Measurements from ENCODE around the gene AMH. TPM values are rescaled to one million over a fixed set of nuclear protein-coding genes. Genes with fewer than 3 reads are reported as not detected.

The AMH gene
- total and polyA plus RNA-seq, 2 of the 13 experiments (the other 11 are each of a cell fraction or from before 2014, with no cell fraction given): 0.03 to 0.18 TPM

DNA sequence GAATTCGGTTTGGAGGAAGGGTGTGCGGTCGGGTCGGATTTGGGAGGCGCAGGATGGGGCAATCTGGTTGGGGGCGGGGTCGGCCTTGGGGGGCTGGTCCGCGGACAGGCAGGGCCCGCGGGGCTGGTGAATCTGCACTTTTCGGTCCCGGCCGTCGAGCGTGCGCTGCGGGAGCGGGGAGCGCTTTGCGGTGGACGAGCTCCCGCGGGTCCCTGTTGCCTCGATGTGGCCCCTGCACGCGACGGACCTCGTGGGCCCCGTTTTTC, 21.0 kb downstream of the AMH start (continued):
- TF ChIP-seq, protein P1, sequence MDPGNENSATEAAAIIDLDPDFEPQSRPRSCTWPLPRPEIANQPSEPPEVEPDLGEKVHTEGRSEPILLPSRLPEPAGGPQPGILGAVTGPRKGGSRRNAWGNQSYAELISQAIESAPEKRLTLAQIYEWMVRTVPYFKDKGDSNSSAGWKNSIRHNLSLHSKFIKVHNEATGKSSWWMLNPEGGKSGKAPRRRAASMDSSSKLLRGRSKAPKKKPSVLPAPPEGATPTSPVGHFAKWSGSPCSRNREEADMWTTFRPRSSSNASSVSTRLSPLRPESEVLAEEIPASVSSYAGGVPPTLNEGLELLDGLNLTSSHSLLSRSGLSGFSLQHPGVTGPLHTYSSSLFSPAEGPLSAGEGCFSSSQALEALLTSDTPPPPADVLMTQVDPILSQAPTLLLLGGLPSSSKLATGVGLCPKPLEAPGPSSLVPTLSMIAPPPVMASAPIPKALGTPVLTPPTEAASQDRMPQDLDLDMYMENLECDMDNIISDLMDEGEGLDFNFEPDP (CRISPR knock-in tag; conservative IDR thresholded peaks at IDR 0.05): no peak
- TF ChIP-seq KLF6 (CRISPR knock-in tag; IDR thresholded peaks at IDR 0.05): no peak
- peak; percentile 84 for TF ChIP-seq AGO2 (optimal IDR thresholded peaks at IDR 0.05; ENCODE audit: low read depth, low read length)
- no peak for TF ChIP-seq GTF2F1 (IDR thresholded peaks at IDR 0.05; ENCODE audit: low read length)
- TF ChIP-seq PAX8 (CRISPR knock-in tag; IDR thresholded peaks at IDR 0.05; ENCODE audit: borderline replicate concordance): no peak
- TF ChIP-seq GLMP (CRISPR knock-in tag; IDR thresholded peaks at IDR 0.05; ENCODE audit: borderline replicate concordance): no peak
- no peak for TF ChIP-seq MAFK (conservative IDR thresholded peaks at IDR 0.05 in 1 of 2, IDR thresholded peaks at IDR 0.05 in 1 of 2; ENCODE audit: low read length in 2 of 2)
- no peak for TF ChIP-seq NFE2 (CRISPR knock-in tag; IDR thresholded peaks at IDR 0.05)
- peak; percentile 44; the same call in 1 of the 2 replicates for TF ChIP-seq ZNF777 (CRISPR knock-in tag; IDR thresholded peaks at IDR 0.05)
- no peak for TF ChIP-seq ZNF205 (CRISPR knock-in tag; IDR thresholded peaks at IDR 0.05)
- no peak for TF ChIP-seq UBTF (CRISPR knock-in tag; IDR thresholded peaks at IDR 0.05)
- TF ChIP-seq ZNF776 (CRISPR knock-in tag; IDR thresholded peaks at IDR 0.05): peak; percentile 70; the same call in 1 of the 2 replicates
- TF ChIP-seq CHD2 (IDR thresholded peaks at IDR 0.05; ENCODE audit: low read depth, low read length): no peak
- TF ChIP-seq RBAK (CRISPR knock-in tag; IDR thresholded peaks at IDR 0.05): no peak
- no peak for TF ChIP-seq SCMH1 (CRISPR knock-in tag; IDR thresholded peaks at IDR 0.05; ENCODE audit: borderline replicate concordance)
- no peak; the same call in 1 of the 2 replicates for TF ChIP-seq FOXC1 (CRISPR knock-in tag; IDR thresholded peaks at IDR 0.05; ENCODE audit: borderline replicate concordance)
- TF ChIP-seq ELK4 (CRISPR knock-in tag; IDR thresholded peaks at IDR 0.05; ENCODE audit: borderline replicate concordance): no peak
- no peak for TF ChIP-seq AGO1 (IDR thresholded peaks at IDR 0.05; ENCODE audit: low read depth, low read length, poor library complexity, severe bottlenecking)
- TF ChIP-seq ZNF674 (CRISPR knock-in tag; IDR thresholded peaks at IDR 0.05; ENCODE audit: low read depth): no peak
- no peak for TF ChIP-seq SP5 (CRISPR knock-in tag; IDR thresholded peaks at IDR 0.05; ENCODE audit: borderline replicate concordance, low read depth)
- TF ChIP-seq SNRNP70 (IDR thresholded peaks at IDR 0.05; ENCODE audit: low read depth, low read length): no peak
- TF ChIP-seq PTBP1 (IDR thresholded peaks at IDR 0.05; ENCODE audit: low read depth, low read length, poor library complexity, severe bottlenecking): no peak
- no peak for TF ChIP-seq KMT2A (CRISPR knock-in tag; IDR thresholded peaks at IDR 0.05)
- no peak for TF ChIP-seq ZNF841 (CRISPR knock-in tag; IDR thresholded peaks at IDR 0.05; ENCODE audit: borderline replicate concordance)
- TF ChIP-seq IRX3 (CRISPR knock-in tag; IDR thresholded peaks at IDR 0.05; ENCODE audit: borderline replicate concordance, low read depth): no peak
- TF ChIP-seq KLF12 (CRISPR knock-in tag; IDR thresholded peaks at IDR 0.05; ENCODE audit: borderline replicate concordance): no peak
- no peak for TF ChIP-seq MIER2 (CRISPR knock-in tag; IDR thresholded peaks at IDR 0.05)

All from HepG2 (cell line).